GM23338 (cell line): ENCODE measurements around the gene BCAP29. TPM values are rescaled to one million over a fixed set of nuclear protein-coding genes. Genes with fewer than 3 reads are reported as not detected.

Experiments
- ATAC-seq: fragments of 200-7000 bp; cut with Tn5 transposase; 3 replicates; pipeline ENCODE4 v1.9.1; 2020
- DNase-seq: peaks from one replicate; pipeline ENCODE4 v3.0.0-alpha.2; 2015; ENCODE audit warnings: low spot score
- H2AFZ ChIP-seq: fragments of 200-600 bp; sonication (generic); 2 replicates; pipeline ENCODE4 v1.8.0; 2016; ENCODE audit warnings: antibody characterized with exemption, mild to moderate bottlenecking, moderate library complexity
- H3F3A ChIP-seq: fragments of 200-600 bp; sonication (generic); replicated peaks from 2 replicates; pipeline ENCODE4 v1.8.0; 2017; ENCODE audit warnings: antibody characterized with exemption, mixed run types, low read depth
- H3K27ac ChIP-seq: fragments of 200-600 bp; sonication (generic); 2 replicates; pipeline ENCODE4 v1.6.1; 2016; ENCODE audit warnings: low read depth
- H3K27me3 ChIP-seq: fragments of 200-600 bp; sonication (generic); 2 replicates; pipeline ENCODE4 v1.8.0; 2016; ENCODE audit warnings: mild to moderate bottlenecking, mixed run types, moderate library complexity; ENCODE audit not compliant: insufficient read depth
- H3K36me3 ChIP-seq: fragments of 200-600 bp; sonication (generic); 2 replicates; pipeline ENCODE4 v1.8.0; 2016; ENCODE audit warnings: mild to moderate bottlenecking; ENCODE audit not compliant: insufficient read depth
- H3K4me1 ChIP-seq: fragments of 200-600 bp; sonication (generic); 2 replicates; pipeline ENCODE4 v1.8.0; 2016; ENCODE audit warnings: mild to moderate bottlenecking, moderate library complexity; ENCODE audit not compliant: insufficient read depth
- H3K4me2 ChIP-seq: fragments of 200-600 bp; sonication (generic); 2 replicates; pipeline ENCODE4 v1.7.1; 2017; ENCODE audit warnings: mixed run types
- H3K4me3 ChIP-seq: fragments of 200-600 bp; sonication (generic); 2 replicates; pipeline ENCODE4 v1.6.1; 2016; ENCODE audit warnings: mixed run types
- H3K79me2 ChIP-seq: fragments of 200-600 bp; sonication (generic); replicated peaks from 2 replicates; pipeline ENCODE4 v1.8.0; 2017; ENCODE audit warnings: mild to moderate bottlenecking; ENCODE audit not compliant: insufficient read depth
- H3K9me2 ChIP-seq: fragments of 200-600 bp; sonication (generic); 2 replicates; pipeline ENCODE4 v1.8.0; 2017; ENCODE audit not compliant: insufficient read depth
- H4K20me1 ChIP-seq: fragments of 200-600 bp; sonication (generic); replicated peaks from 2 replicates; pipeline ENCODE4 v1.8.0; 2017; ENCODE audit warnings: mild to moderate bottlenecking; ENCODE audit not compliant: insufficient read depth
- H3K27ac Mint-ChIP-seq: 2 replicates; pipeline ENCODE4 v1.8.0; 2020; ENCODE audit warnings: inconsistent platforms, mild to moderate bottlenecking, moderate library complexity, mixed read lengths
- H3K27me3 Mint-ChIP-seq: 3 replicates; pipeline ENCODE4 v1.8.0; 2022; ENCODE audit warnings: low read depth, mild to moderate bottlenecking, moderate library complexity, mixed read lengths, inconsistent platforms; ENCODE audit not compliant: insufficient read depth, poor library complexity
- H3K36me3 Mint-ChIP-seq: 3 replicates; pipeline ENCODE4 v1.8.0; 2021; ENCODE audit warnings: low read depth, mild to moderate bottlenecking, inconsistent platforms, moderate library complexity, mixed read lengths
- H3K4me1 Mint-ChIP-seq: 3 replicates; pipeline ENCODE4 v1.8.0; 2020; ENCODE audit warnings: mild to moderate bottlenecking, inconsistent platforms, mixed read lengths
- H3K4me3 Mint-ChIP-seq: 3 replicates; pipeline ENCODE4 v1.8.0; 2021; ENCODE audit warnings: moderate library complexity, mild to moderate bottlenecking, inconsistent platforms, mixed read lengths
- H3K9me3 Mint-ChIP-seq: 3 replicates; pipeline ENCODE4 v1.8.0; 2020; ENCODE audit warnings: moderate library complexity, mild to moderate bottlenecking, inconsistent platforms, mixed read lengths
- EZH2phosphoT487 ChIP-seq: fragments of 200-600 bp; sonication (generic); IDR thresholded peaks from one replicate; pipeline ENCODE4 v1.8.1; 2018; ENCODE audit warnings: antibody characterized with exemption; ENCODE audit not compliant: unreplicated experiment
- JUNB ChIP-seq: IDR thresholded peaks from one replicate; pipeline ENCODE4 v1.6.1; 2016; ENCODE audit warnings: antibody characterized with exemption; ENCODE audit not compliant: unreplicated experiment
- NANOG ChIP-seq: IDR thresholded peaks from 2 replicates; pipeline ENCODE4 v1.6.1; 2016; ENCODE audit warnings: antibody characterized with exemption, borderline replicate concordance
- STAT1 ChIP-seq: IDR thresholded peaks from one replicate; pipeline ENCODE4 v1.6.1; 2016; ENCODE audit warnings: antibody characterized with exemption; ENCODE audit not compliant: unreplicated experiment
- ZNF114 ChIP-seq: fragments of 250-450 bp; sonication (Bioruptor Pico); IDR thresholded peaks from 2 replicates; pipeline ENCODE4 v1.5.0; 2020; ENCODE audit warnings: mild to moderate bottlenecking, moderate library complexity
- ZNF331 ChIP-seq: fragments of 250-450 bp; sonication (Bioruptor Pico); IDR thresholded peaks from 2 replicates; pipeline ENCODE4 v1.5.0; 2020; ENCODE audit warnings: low read depth, mild to moderate bottlenecking, moderate library complexity
- polyA plus RNA-seq: library from polyadenylated mRNA; unstranded; fragments of >200 nt; fragmentation: Nextera tagmentation; extraction: Ambion mirVana; gene quantifications from 2 replicates; pipeline ENCODE4 v1.2.1, GENCODE V29; 2016
- total RNA-seq: library from RNA; depleted of rRNA; stranded (reverse); fragments of >200 nt; shearing (Covaris generic); gene quantifications from 2 replicates; pipeline ENCODE4 v1.2.3, GENCODE V29; 2014
- TF ChIP-seq, protein P1 (sequence below): IDR thresholded peaks from one replicate; pipeline ENCODE4 v1.6.1; 2018; ENCODE audit warnings: antibody characterized with exemption; ENCODE audit not compliant: unreplicated experiment
- TF ChIP-seq, protein P2 (sequence below), 2 experiments: fragments of 200-600 bp in 1 of 2; sonication (generic) in 1 of 2; conservative IDR thresholded peaks; 2 replicates each; pipeline versions ENCODE4 v1.5.1 to v1.6.1; 2016 to 2017; ENCODE audit warnings: antibody characterized with exemption in 2 of 2, low read depth in 2 of 2, mild to moderate bottlenecking in 2 of 2, moderate library complexity in 1 of 2
- TF ChIP-seq, protein P3 (sequence below): IDR thresholded peaks from 2 replicates; pipeline ENCODE4 v1.6.1; 2016; ENCODE audit warnings: antibody characterized with exemption

Gene BCAP29
- total and polyA plus RNA-seq, 2 experiments from 2014 or later, result 18.4 to 24.0 TPM

DNA sequence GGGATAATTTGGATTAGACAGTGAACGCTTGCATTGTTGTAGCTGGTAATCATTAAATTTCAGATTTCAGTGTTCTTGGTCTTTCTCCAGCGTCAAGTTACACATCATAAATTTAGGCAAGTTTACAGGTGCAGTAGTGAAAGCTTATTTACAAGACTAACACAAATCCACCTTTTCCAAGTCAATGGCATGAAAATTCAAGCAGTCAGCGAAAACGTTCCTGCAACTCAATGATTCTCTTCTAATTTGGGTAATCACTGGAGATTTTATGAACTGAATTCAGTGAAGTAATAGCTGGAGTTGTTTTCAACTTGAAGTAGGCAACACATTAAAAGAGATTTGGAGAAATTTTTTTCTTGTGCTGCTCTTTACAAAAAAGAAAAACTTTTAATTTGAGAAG lies 17.9 kb downstream of the BCAP29 start (continued):
- TF ChIP-seq, protein P1, sequence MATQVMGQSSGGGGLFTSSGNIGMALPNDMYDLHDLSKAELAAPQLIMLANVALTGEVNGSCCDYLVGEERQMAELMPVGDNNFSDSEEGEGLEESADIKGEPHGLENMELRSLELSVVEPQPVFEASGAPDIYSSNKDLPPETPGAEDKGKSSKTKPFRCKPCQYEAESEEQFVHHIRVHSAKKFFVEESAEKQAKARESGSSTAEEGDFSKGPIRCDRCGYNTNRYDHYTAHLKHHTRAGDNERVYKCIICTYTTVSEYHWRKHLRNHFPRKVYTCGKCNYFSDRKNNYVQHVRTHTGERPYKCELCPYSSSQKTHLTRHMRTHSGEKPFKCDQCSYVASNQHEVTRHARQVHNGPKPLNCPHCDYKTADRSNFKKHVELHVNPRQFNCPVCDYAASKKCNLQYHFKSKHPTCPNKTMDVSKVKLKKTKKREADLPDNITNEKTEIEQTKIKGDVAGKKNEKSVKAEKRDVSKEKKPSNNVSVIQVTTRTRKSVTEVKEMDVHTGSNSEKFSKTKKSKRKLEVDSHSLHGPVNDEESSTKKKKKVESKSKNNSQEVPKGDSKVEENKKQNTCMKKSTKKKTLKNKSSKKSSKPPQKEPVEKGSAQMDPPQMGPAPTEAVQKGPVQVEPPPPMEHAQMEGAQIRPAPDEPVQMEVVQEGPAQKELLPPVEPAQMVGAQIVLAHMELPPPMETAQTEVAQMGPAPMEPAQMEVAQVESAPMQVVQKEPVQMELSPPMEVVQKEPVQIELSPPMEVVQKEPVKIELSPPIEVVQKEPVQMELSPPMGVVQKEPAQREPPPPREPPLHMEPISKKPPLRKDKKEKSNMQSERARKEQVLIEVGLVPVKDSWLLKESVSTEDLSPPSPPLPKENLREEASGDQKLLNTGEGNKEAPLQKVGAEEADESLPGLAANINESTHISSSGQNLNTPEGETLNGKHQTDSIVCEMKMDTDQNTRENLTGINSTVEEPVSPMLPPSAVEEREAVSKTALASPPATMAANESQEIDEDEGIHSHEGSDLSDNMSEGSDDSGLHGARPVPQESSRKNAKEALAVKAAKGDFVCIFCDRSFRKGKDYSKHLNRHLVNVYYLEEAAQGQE, result no peak
- TF ChIP-seq JUNB, result no peak
- no peak for TF ChIP-seq ZNF331
- no peak for TF ChIP-seq ZNF114 (CRISPR knock-in tag)
- TF ChIP-seq STAT1, result no peak

DNA sequence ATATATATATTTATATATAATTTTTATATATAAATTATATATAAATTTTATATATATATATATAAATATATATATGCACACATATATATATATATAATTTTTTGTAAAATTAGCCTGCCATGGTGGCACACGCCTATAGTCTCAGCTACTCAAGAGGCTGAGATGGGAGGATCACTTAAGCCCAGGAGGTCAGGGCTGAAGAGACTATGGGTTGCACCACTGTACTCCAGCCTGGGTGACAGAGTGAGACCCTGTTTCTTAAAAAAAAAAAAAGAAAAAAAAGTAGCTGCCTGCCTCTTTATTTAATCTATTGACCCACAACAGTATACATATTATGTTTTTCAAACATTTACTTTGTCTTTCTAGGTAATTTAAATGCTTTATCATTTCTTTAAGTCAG lies 19.2 kb downstream of the BCAP29 start:
- ATAC-seq (no peak), DNase-seq (no peak)
- H2AFZ ChIP-seq, result no peak overlapping the region
- no peak overlapping the region for H3K27ac ChIP-seq
- no peak overlapping the region for H3K4me2 ChIP-seq
- no peaks in the 10 kb centered on the region for H3K36me3 Mint-ChIP-seq
- peaks cover 1% of the 10 kb centered on the region for H3K27me3 Mint-ChIP-seq
- no peaks in the 10 kb centered on the region for H3F3A ChIP-seq
- H3K36me3 ChIP-seq, result no peaks in the 10 kb centered on the region
- no peak overlapping the region for H3K4me3 ChIP-seq
- no peaks in the 10 kb centered on the region for H3K9me2 ChIP-seq
- H4K20me1 ChIP-seq, result no peaks in the 10 kb centered on the region
- H3K79me2 ChIP-seq, result no peaks in the 10 kb centered on the region
- peaks cover 6% of the 10 kb centered on the region for H3K4me1 Mint-ChIP-seq
- H3K4me3 Mint-ChIP-seq, result no peak overlapping the region
- H3K9me3 Mint-ChIP-seq, result no peaks in the 10 kb centered on the region
- no peak overlapping the region for H3K27ac Mint-ChIP-seq
- no peaks in the 10 kb centered on the region for H3K27me3 ChIP-seq
- no peaks in the 10 kb centered on the region for H3K4me1 ChIP-seq
- TF ChIP-seq, protein P2, sequence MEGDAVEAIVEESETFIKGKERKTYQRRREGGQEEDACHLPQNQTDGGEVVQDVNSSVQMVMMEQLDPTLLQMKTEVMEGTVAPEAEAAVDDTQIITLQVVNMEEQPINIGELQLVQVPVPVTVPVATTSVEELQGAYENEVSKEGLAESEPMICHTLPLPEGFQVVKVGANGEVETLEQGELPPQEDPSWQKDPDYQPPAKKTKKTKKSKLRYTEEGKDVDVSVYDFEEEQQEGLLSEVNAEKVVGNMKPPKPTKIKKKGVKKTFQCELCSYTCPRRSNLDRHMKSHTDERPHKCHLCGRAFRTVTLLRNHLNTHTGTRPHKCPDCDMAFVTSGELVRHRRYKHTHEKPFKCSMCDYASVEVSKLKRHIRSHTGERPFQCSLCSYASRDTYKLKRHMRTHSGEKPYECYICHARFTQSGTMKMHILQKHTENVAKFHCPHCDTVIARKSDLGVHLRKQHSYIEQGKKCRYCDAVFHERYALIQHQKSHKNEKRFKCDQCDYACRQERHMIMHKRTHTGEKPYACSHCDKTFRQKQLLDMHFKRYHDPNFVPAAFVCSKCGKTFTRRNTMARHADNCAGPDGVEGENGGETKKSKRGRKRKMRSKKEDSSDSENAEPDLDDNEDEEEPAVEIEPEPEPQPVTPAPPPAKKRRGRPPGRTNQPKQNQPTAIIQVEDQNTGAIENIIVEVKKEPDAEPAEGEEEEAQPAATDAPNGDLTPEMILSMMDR (conservative IDR thresholded peaks at IDR 0.05; ENCODE audit: low read depth in 2 of 2), result no peak
- TF ChIP-seq, protein P3, sequence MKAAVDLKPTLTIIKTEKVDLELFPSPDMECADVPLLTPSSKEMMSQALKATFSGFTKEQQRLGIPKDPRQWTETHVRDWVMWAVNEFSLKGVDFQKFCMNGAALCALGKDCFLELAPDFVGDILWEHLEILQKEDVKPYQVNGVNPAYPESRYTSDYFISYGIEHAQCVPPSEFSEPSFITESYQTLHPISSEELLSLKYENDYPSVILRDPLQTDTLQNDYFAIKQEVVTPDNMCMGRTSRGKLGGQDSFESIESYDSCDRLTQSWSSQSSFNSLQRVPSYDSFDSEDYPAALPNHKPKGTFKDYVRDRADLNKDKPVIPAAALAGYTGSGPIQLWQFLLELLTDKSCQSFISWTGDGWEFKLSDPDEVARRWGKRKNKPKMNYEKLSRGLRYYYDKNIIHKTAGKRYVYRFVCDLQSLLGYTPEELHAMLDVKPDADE, result no peak
- TF ChIP-seq, protein P1, result no peak
- no peak for TF ChIP-seq JUNB
- TF ChIP-seq EZH2phosphoT487, result no peak
- no peak for TF ChIP-seq NANOG
